ENCODE data around the gene SERPINH1.

Gene SERPINH1

DNA sequence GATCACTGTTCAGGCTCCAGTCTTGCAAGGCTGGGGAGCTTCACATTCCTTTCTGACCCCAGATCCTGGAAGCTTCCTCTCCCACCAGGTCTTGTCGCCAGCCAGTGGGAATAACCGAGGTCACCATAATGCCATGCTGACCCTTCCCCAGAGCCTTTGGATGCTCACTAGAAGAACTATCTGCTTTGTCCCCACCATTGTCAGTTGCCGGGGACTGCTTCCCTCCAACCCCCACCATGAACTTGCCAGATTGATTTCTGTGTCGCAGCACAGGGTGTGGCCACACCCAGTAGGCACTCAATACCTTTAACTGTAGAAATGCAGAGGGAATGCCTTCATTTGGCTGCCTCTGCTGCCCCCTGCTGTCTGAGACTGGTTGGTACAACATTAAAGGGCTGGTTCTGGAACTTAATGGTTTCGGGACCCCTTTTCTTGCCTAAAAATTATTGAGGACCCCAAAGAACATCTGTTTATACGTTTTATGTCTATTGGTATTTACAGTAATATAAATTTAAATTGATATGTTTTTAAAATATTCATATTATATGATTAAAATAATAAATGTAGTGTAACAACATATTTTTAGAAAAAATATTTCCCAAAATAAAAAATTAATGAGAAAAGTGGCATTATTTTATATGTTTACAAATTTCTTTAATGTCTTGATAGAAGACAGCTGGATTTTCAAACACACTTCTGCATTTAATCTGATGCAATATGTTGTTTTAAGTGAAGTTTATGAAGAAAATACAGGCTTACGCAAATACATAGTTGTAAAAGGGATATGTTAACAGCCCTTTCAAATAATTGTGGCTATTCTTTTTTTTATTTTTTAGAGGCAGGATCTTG is 29.6 kb upstream of the SERPINH1 start:
- DNase-seq (ENCODE audit: extremely low read depth in 1 of 2, low read depth in 1 of 2), result peak; percentile 27 to 63

DNA sequence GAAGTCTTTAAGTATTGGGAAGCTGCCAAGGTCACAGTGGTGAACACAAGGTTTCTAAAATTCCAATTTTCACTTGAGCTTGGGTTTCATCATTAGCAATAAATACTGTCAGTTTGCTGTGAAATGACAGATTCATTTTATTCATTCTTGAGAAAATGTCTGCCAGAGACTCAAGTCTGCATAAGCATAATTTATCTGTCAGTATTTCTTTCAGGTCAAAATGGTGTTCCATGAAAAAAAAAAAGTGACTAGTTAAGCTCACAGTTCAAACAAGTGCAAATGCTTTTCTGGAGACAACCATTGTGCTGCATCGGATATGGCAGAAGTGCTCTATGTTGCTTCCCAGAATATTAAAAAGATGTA is 28.2 kb upstream of the SERPINH1 start:
- DNase-seq (ENCODE audit: extremely low read depth in 1 of 2, low read depth in 1 of 2), result no peak

DNA sequence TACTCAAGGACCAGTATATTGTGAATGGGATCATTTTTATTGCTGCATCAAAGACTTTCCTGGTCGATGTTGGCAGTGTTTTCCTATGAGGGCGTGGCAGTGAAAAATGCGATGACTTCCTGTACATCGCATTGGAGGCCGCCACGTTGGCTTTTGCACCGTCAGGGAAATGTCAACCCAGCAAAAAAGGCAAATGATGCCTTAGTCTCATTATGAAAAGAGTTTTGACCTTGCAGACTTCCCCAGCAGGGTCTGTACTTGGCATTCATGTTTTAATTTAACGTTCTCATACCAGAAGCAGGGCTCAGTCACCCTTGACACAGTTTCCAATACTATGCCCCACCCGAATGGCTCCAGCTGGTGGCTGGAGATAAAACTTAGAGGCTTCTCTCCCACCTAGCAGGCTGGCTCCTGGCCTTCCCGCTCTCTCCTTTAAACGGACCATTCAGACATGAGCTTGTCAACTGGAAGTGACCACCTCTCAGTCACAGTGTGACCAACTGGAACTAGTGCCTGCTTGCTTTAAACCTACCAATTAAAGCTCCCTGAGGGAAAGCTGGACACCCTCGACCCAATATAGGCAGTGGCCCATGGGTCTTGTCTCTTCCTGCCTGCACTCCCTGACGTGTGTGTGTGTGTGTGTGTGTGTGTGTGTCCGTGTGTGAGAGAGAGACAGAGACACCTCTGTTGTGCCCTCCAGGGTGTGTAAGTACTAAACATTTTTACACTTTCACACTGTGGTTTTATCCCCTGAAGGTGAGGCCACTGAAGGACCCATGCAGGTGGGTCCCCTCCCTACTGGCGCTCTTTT is 27.6 kb upstream of the SERPINH1 start:
- DNase-seq (ENCODE audit: extremely low read depth in 1 of 2, low read depth in 1 of 2), result no peak

DNA sequence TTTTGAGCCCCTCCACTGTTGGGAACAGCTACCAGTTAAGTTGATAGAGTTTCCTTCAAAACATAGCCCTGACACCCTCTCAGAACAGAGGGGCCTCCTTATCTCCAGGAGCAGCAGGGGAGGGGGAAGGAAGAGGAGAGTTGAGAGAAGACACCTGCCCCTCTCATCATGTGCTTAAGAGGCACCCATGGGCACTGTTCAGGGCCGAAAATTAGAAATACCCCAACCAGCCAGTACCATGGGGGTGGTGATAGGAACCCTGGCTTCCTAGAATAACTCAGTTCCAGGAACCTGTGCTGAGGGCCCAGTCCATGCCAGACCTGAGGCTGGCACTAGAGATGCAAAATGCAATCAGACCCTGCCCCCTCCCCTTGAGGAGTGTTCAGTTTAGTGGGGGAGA is 27.0 kb upstream of the SERPINH1 start:
- DNase-seq (ENCODE audit: extremely low read depth in 1 of 2, low read depth in 1 of 2), result no peak

DNA sequence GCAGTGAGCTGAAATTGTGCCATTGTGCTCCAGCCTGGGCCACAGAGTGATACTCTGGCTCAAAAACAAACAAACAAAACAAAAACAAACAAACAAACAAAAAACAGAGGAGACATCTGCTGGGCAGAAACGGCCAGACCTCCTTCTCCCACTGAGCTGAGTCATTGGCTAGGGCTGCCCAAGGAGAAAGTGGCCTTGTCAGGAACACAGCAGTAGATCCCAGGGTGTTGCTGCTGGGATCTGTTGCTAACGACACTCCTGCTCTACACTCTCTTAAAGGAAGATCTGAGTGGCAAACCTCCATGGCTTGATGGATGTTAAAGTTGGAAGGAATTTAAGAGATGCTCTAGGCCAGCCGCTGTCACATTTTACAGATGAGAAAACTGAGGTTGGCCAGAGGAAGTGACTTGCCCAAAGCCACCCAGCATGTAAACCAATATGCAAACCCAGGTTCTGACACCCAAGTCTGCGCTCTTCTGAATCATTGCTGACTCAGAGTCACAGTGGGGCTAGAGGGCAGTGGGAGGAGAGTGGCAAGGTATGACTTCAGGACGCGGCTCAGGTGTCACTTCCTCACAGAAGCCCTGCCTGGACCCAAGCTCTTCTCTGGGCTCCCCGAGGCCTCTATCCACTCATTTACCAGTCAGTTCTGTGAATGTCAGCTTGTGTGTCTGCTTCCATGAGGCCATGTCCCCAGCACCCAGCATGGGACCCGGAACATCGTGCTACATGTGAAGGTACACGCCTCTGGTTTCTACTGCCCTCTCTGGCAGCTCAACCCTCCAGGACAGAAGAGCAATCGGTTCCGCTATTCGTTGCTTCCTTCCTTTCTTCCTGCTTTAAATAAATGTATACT is 25.0 kb upstream of the SERPINH1 start:
- DNase-seq (ENCODE audit: extremely low read depth in 1 of 2, low read depth in 1 of 2), result peak; percentile 46 to 72

DNA sequence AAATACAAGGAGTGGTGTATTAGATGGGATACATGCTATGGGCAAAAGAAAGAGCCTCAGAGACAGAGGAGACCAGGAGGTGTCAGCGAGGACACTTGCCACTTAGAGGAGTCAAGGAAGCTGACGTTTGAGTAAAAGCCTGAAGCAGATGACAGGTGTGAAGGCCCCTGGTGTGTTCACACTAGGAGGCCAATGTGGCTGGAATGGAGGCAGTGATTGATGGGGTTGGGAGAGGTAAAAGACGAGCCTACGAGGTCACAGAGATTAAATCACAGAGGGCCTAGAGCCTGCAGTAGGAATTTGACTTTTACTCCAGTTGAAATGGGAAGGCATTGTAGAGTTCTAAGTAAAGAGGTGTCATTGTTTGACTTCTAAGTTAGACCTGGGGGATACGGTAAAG is 24.3 kb upstream of the SERPINH1 start:
- no peak for DNase-seq (ENCODE audit: extremely low read depth in 1 of 2, low read depth in 1 of 2)

DNA sequence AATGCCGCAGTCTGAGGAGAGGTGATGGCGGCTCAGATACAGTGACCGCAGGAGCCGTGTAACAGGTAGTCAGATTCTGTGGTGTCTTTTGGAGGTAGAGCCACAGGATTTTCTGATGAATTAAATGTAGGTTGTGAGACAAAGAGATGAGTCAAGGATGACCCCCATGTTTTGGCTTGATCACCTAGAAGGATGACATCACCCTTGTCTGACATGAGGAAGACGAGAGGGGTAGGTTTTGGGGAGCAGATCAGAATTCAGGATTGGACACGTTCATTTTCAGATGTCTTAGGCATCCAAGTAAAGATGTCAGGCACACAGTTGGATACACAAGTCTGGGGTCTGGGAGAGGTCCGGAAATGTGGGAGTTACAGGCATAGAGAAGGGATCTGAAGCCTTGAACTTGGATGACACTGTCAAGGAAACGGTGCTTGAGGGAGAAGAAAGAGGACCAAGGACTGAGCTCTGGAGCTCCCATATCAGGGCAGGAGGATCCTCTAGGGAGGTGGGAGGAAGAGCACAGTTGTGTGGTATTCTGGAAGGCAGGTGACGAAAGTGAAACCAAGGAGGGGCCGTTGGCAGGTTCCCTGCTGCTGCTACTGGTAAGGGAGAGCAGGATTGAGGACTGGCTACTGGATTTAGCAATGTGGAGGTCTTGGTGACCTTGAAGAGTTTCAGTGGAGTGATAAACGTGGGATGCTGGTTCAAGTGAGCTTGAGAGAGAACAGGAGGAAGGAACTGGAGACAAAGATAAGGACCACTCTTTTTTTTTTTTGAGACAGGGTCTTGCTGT is 23.7 kb upstream of the SERPINH1 start:
- DNase-seq (ENCODE audit: extremely low read depth in 1 of 2, low read depth in 1 of 2), result no peak

DNA sequence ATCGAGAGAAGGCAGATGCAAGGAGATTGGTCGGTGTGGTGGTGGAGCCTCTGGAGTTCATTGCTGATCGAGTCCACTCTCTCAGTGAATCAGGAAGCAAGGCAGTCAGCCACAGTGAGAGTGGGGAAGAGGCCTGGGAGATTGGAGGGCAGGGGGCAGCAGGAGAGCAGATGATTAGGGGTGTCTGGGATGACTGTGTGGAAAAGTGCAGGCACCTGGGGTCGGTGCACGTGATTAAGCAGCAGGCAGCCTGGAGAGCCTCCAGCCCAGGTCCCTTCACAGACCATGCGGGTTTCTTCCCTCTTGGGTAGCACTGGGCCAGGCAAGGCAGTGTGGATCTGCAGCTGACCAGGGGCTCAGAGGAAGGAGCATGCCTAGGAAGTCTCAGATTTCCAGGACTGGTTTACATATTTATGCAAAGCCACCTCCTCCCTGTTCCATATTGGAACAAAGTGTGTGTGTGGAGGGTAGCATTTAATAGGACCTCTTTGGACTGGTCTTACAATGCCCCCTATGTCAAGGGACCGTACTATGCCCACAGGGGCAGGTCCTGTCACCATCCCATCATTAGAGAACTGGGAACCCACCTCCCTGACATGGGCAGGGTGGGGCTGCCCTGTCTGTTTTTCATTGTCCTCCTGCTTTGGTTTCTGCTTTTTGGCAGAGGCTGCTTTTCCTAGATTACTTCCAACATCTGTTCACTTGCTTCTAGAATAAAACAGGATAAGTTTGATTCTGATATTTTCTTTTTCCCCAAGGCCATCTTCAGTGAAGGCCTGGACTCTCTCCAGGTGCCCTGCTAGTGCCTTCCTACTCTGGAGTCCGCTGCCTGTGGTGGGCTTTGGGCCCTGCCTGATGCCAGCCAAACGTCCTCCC is 22.4 kb upstream of the SERPINH1 start:
- DNase-seq (ENCODE audit: extremely low read depth in 1 of 2, low read depth in 1 of 2), result no peak

DNA sequence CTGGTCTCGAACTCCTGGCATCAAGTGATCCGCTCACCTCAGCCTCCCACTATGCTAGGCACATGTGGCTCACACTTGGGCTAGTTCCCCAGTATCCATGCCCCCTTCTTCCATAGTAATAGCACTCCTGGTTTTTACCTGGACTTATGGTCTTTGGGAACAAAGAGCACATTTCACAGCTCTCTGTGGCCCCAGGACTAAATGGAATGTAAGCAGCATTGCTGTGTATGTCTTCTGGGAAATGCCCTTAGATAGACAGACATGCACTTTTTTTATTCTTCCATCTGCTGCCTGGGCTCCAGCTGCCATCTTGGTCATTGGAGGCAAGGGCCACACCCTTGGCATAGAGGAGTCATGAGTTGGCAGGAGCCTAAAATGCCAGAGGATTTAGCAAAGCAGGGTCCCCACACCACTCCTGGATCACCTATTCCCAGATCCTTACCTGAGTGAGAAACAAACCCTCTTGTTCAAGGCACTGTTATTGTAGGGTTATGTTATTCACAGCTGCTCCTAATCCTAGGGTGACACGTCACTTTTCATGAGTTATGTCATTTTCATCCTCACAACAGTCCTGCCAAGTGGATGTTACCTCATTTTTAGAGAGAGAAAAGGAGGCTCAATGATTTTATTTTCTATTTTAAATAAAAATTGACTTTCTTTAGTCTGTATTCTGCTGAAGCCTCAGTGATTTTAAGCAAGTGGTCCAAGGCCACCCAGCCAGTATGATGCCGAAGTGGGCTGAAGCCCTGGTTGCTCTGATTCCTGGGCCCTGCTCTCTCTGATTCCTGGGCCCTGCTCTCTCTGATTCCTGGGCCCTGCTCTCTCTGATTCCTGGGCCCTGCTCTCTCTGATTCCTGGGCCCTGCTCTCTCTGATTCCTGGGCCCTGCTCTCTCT is 20.6 kb upstream of the SERPINH1 start:
- DNase-seq (ENCODE audit: extremely low read depth in 1 of 2, low read depth in 1 of 2), result no peak

DNA sequence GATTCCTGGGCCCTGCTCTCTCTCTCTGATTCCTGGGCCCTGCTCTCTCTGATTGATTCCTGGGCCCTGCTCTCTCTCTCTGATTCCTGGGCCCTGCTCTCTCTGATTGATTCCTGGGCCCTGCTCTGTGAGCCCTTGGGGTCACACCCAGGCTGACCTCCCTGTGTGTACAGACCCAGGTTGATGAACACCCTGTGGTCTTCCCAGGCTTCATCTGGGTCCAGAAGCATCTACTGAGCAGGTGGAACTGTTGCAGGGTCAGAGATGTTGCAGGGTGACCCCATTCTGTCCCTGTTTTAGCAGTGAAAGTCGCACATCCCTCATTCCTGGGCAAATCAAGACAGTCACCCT is 20.0 kb upstream of the SERPINH1 start:
- DNase-seq (ENCODE audit: extremely low read depth in 1 of 2, low read depth in 1 of 2), result no peak

DNA sequence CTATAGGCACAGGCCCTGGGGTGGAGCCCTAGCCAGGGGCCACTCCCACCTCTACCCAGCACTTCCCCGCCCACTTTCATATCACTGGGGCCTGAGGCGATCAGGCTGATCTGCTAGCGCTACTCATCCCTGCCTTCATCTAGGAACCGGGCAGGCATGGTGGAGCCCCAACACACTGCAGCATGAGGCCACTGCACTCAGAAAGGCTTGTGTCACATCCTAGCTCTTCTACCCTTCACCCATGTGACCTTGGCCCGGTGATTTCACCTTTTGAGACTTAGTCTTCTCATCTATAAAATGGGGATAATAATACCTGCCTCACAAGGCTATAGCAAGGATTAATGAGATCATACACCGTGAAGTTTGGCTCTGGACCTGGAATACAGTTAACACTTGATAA is 18.2 kb upstream of the SERPINH1 start:
- DNase-seq (ENCODE audit: extremely low read depth in 1 of 2, low read depth in 1 of 2), result no peak

DNA sequence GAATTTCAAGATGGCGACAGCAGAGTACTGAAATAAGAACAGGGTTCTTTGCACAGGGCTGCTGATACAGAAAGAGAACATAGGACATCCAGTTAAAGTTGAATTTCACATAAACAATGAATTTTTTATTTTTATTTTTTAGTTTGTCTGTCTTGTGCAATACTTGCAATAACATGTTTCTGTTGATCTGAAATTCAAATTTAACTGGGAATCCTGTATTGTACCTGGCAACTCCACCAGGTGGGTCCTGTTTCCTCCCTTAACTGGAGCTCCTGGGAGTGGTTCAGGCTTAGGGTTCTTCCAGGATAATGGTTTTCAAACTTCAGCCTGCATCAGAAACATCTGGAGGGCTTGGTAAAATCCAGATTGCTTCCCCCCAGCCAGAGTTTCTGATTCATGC is 14.9 kb upstream of the SERPINH1 start:
- no peak for DNase-seq (ENCODE audit: extremely low read depth in 1 of 2, low read depth in 1 of 2)

DNA sequence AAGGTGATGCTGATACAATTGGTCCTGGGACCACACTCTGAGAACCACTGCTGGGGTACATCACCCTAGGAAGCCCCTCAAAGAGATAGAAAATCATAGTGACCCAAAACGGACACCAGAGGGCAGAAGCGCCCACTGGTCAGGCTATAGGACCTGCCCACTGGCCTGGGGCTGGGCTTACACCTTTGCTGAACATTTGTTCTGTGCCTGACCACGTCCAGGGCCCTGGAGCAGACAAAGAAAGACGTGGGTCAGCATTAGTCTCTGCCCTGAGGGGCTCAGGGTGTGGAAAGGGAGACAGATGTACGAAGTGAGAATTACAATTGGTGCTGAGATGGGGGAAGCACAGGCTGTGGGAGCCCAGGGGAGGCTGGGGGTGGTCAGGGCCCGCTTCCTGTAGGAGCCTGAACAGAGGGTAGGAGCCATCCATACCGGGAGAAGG is 14.4 kb upstream of the SERPINH1 start:
- no peak for DNase-seq (ENCODE audit: extremely low read depth in 1 of 2, low read depth in 1 of 2)

DNA sequence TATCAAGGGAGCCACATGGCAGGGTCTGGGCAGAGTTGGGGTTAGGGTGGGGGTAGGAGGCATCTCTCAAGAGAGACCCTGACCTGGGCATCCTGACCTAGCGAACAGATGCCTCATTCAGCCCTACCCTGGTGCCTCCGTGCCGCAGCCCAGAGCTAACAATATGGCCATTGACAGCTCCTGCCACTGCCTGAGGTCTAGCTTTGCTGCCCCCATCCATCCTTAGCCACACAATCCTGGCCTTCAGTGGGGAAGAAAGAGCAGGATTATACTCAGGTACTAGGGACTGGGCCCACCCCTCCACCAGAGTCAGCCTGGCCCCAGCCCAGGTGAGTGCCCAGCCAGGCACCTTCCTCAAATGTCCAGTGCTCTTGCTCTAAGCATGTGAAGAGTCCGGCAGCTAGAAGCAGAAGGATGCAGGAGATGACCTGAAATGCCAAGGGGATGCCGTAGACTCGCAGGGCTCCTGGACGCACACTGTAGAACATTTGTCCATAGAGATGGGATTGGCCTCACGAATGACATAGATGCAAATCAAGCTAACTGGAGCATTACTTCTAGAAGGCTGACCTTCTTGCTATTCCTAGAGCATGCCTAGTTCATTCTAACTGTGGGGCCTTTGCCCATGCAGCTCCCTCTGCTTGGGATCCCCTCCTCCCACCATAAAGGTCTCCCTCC is 13.3 kb upstream of the SERPINH1 start:
- no peak for DNase-seq (ENCODE audit: extremely low read depth in 1 of 2, low read depth in 1 of 2)

DNA sequence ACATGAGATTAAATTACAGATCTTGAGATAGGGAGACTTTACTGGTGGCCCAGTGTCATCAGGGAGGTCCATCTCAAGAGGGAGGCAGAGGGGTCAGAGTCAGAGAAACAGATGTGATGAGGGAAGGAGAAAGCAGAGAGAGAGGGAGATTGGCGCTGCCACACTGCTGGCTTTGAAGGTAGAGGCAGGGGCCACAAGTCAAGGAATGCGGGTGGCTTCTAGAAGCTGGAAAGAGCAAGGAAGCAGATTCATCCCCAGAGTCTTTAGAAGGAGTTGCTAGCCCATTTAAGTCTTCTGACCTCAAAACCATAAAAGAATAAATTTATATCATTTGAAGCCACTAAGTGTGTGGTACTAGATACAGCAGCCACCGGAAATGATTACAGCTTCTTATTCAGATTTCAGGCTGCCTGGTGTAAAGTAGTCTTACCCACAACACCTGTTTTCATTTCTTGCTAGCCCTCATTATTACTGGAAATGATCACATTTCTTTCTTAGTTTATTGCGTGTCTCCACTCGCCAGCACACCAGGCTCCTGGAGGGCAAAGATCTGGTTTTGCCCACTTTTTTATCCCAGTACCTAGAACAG is 12.6 kb upstream of the SERPINH1 start:
- DNase-seq (ENCODE audit: extremely low read depth in 1 of 2, low read depth in 1 of 2), result no peak

DNA sequence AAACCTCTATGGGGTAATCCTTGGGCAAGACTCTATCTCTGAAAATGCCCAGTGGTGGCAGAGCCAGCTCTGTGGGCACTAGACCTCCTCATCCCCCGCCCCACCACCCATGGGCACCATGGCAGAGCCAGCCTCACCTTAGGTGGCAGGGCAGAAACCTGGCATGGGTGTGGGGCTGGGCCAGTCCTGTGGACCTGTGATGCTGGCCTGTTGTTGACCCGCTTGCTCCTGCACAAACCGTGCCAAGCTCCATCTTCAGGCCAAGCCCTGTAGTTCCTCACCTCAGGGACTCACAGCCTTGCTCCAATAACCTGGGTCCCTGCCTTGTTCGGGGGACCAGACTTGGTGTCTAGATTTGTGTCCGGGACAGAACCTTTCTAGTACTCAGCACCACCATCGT is 8.9 kb upstream of the SERPINH1 start:
- no peak for DNase-seq (ENCODE audit: extremely low read depth in 1 of 2, low read depth in 1 of 2)

DNA sequence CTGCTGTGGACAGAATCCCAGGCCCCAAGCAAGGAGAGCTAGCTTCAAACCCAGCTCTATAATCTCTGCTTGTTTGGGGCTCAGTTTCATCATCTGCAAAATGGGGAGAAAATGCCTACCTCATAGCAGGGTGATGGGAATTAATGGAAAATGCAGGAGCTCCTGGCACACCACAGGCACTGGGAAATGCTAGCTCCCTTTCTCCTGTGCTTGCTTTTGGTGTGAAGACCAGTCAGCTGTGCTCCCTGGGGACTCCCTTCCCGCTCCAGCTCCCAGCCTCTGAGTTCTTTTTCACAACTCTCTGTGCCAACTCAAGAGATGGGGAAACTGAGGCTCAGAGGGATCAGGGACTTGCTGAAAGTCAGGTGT is 8.2 kb upstream of the SERPINH1 start:
- DNase-seq (ENCODE audit: extremely low read depth in 1 of 2, low read depth in 1 of 2), result no peak

Data from stimulated activated CD8-positive, alpha-beta memory T cell treated with anti-CD3 and anti-CD28 coated beads, Interleukin-7, amount 100 ng/mL, for 48 hours (primary cell).